Spinal cord (tissue), 10 donors: ENCODE results near the gene DBNDD2. TPM values are rescaled to one million over a fixed set of nuclear protein-coding genes. Genes with fewer than 3 reads are reported as not detected.

Source experiments
- DNase-seq, 6 donors: peaks; one replicate each; pipeline versions ENCODE4 v3.0.0 to v3.0.0-alpha.2; 2013 to 2015; ENCODE audit warnings: low spot score in 6 of 6, low read depth in 4 of 6
- H3K27ac ChIP-seq: one replicate; pipeline ENCODE4 v1.5.1; 2013; ENCODE audit warnings: low read depth, low read length, control low read depth
- H3K27me3 ChIP-seq: one replicate; pipeline ENCODE4 v1.6.1; 2013; ENCODE audit warnings: low read length; ENCODE audit not compliant: control insufficient read depth, insufficient read depth
- H3K36me3 ChIP-seq: one replicate; pipeline ENCODE4 v1.6.1; 2013; ENCODE audit warnings: low read length; ENCODE audit not compliant: control insufficient read depth, insufficient read depth
- H3K4me1 ChIP-seq: one replicate; pipeline ENCODE4 v1.6.1; 2013; ENCODE audit warnings: low read length; ENCODE audit not compliant: control insufficient read depth, insufficient read depth
- H3K4me3 ChIP-seq: one replicate; pipeline ENCODE4 v1.5.1; 2013; ENCODE audit warnings: low read depth, low read length, control low read depth
- H3K9me3 ChIP-seq: one replicate; pipeline ENCODE4 v1.6.1; 2013; ENCODE audit warnings: low read length; ENCODE audit not compliant: control insufficient read depth, insufficient read depth
- WGBS: methylation state at CpG from one replicate; pipeline ENCODE4 v1.1.5; 2013; ENCODE audit warnings: missing lambda C conversion rate; ENCODE audit not compliant: insufficient coverage; 5-methylcytosine and 5-hydroxymethylcytosine counted together
- polyA plus RNA-seq, 2 donors: library from polyadenylated mRNA; unstranded; fragments of 120-200 nt; gene quantifications; one replicate each; pipeline ENCODE4 v1.2.1, GENCODE V29; 2013; ENCODE audit not compliant: insufficient read length in 2 of 2
- total RNA-seq, 2 donors: library from RNA; depleted of rRNA in 1 of 2; stranded (reverse); fragments of 120-200 nt in 1 of 2; fragments of >200 nt in 1 of 2; gene quantifications; one replicate each; pipeline versions ENCODE4 v1.2.3 to v1.2.4, GENCODE V29; 2013 to 2014
- donor health status: healthy.

DBNDD2 gene
- total and polyA plus RNA-seq, 4 donors, result 22.7 to 69.3 (median 50.1) TPM

GRCh38 chr20:45366192-45366591, 41.9 kb upstream of the DBNDD2 start:
- no CpG with 5 or more reads among the region's 1 CpG for WGBS
- H3K4me1 ChIP-seq, result peaks cover 14% of the 10 kb centered on the region

GRCh38 chr20:45366631-45367030, 41.5 kb upstream of the DBNDD2 start:
- no peaks in the 10 kb centered on the region for H3K27me3 ChIP-seq
- no peak for DNase-seq
- H3K27ac ChIP-seq, result no peak overlapping the region
- H3K4me1 ChIP-seq, result peaks cover 14% of the 10 kb centered on the region
- no peaks in the 10 kb centered on the region for H3K9me3 ChIP-seq
- H3K4me3 ChIP-seq, result no peak overlapping the region
- peaks cover 32% of the 10 kb centered on the region for H3K36me3 ChIP-seq
- WGBS, result 91% methylated on average over 11 of the region's 11 CpGs

More at GRCh38 chr20:45366192-45366591, 41.9 kb upstream of the DBNDD2 start:
- H3K36me3 ChIP-seq, result peaks cover 32% of the 10 kb centered on the region
- H3K27me3 ChIP-seq, result no peaks in the 10 kb centered on the region
- DNase-seq, result no peak
- H3K9me3 ChIP-seq, result no peaks in the 10 kb centered on the region
- H3K4me3 ChIP-seq, result no peak overlapping the region
- no peak overlapping the region for H3K27ac ChIP-seq

DNA sequence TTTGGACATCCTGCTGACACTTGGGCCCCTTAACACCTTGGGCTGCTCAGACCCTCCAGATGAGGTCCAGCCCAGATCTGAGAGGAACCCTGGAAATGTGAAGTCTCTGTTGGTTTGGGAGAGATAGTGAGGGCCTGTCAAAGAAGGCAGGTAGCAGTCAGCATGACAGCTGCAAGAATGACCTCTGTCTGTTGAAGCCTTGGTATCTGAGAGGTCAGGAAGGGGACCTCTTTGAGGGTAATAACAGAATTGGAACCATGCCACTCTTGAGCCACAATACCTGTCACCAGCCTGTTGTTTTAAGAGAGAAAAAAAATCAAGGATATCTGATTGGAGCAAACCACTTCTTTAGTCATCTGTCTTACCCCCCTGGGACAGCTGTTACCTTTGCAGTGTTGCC, 41.0 kb upstream of the DBNDD2 start:
- Histone ChIP-seq H3K4me3 (no peak overlapping the region), H3K27ac (no peak overlapping the region), H3K27me3 (no peaks in the 10 kb centered on the region), H3K9me3 (no peaks in the 10 kb centered on the region), H3K4me1 (peaks cover 15% of the 10 kb centered on the region), H3K36me3 (peaks cover 34% of the 10 kb centered on the region)
- DNase-seq, result no peak

DNA sequence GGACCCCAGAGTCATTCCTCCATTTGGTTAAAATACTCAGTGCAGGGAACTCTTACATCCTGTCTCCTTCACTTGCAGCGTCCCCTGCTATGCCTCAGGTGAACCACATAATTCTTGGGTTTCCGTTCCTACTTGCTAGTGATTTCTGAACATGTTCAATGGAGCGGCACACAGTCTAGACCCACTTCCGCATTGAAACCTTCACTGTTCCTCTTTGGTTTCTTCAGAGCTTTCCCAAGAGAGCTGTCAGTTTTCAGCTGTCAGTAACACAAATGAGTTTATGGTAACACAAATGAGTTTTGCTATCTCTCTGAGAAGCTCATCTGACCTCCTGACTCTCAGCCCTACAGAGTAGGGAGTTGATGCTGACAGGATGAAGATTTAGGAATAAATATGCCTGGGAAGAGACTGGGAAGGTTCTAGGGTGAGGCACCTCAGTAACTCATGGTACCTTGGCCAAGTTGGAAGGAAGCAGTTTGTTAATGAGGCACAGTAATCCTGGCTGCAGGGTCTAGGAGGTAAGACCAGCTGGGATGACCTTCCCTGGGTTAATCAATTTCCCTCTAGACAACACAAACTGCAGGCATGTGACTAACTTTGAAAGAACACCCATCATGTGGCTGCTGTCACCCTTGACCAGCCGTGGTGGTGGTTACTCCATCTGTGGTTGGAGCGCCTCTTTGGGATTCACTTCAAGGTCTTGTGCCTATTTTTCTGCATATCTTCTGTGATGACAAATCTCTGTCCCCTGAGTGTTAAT, 39.7 kb upstream of the DBNDD2 start:
- H3K9me3 ChIP-seq, result no peaks in the 10 kb centered on the region
- WGBS, result 86% methylated on average over 5 of the region's 6 CpGs
- peaks cover 23% of the 10 kb centered on the region for H3K4me1 ChIP-seq
- no peak overlapping the region for H3K27ac ChIP-seq
- peaks cover 36% of the 10 kb centered on the region for H3K36me3 ChIP-seq
- H3K4me3 ChIP-seq, result no peak overlapping the region
- H3K27me3 ChIP-seq, result no peaks in the 10 kb centered on the region
- no peak for DNase-seq

DNA sequence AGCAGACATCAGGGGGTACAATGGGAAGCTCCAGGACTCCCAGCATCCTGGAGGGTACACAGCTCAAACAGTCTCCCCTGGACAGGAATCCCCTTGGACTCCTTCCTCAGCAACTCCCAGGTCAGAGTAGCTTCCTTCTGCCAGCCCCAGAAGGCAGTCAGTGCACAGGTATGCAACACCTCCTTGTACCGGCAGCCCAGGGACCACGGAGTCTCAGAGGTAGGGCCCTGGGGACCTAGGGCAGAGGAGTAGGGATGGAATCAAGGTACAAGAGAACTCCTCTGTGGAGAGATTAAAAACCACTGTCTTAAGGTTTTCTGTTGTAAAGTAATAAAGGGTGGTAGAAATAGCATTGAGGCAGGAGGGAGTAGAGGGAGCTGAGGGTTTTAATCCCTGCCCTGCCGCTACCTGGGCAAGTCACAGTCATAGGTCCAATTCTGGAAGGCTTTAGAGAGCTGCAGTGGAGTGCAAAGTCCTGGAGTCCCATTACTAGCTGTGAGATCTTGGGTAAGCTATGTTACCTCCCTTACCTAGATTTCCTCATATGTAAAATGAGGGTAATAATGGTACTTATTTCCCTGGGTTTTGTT, 37.4 kb upstream of the DBNDD2 start:
- peaks cover 21% of the 10 kb centered on the region for H3K4me1 ChIP-seq
- peaks cover 39% of the 10 kb centered on the region for H3K36me3 ChIP-seq
- 86% methylated on average over 2 of the region's 3 CpGs for WGBS
- H3K9me3 ChIP-seq, result no peaks in the 10 kb centered on the region
- no peak overlapping the region for H3K27ac ChIP-seq
- no peak for DNase-seq
- H3K27me3 ChIP-seq, result no peaks in the 10 kb centered on the region
- no peak overlapping the region for H3K4me3 ChIP-seq

DNA sequence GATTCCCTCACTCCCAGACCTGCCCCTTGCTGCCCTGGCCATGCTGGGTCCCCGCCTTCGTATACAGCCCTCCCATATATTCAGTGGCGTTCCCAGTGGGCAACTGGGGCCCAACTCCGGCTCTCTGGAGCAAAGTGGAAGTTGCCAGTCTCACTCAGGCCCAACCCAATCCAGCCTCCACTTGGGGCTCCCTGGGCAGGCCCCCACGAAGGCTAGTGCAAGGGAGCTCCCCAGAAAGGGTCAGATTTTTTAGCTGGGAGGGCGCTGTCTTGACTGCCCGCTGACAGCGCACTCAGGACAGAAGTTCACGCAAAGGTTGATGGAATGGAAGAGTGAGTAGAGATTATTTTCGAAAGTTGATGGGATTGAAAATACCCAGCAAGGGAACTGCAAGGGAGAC, 35.8 kb upstream of the DBNDD2 start:
- no peaks in the 10 kb centered on the region for H3K9me3 ChIP-seq
- WGBS, result 76% methylated on average over 10 of the region's 10 CpGs
- no peak overlapping the region for H3K27ac ChIP-seq
- DNase-seq, result no peak
- H3K27me3 ChIP-seq, result no peaks in the 10 kb centered on the region
- H3K4me1 ChIP-seq, result peaks cover 21% of the 10 kb centered on the region
- no peak overlapping the region for H3K4me3 ChIP-seq
- H3K36me3 ChIP-seq, result peaks cover 29% of the 10 kb centered on the region

GRCh38 chr20:45372646-45373352, 35.3 kb upstream of the DBNDD2 start:
- Histone ChIP-seq H3K9me3 (no peaks in the 10 kb centered on the region), H3K4me1 (peaks cover 21% of the 10 kb centered on the region), H3K4me3 (peak overlapping the region; percentile 53), H3K27ac (peak overlapping the region; percentile 7), H3K27me3 (no peaks in the 10 kb centered on the region), H3K36me3 (peaks cover 27% of the 10 kb centered on the region)
- WGBS, result 25% methylated on average over 25 of the region's 30 CpGs
- DNase-seq, result peak in 2 of 6 donors; percentile 7 to 31

GRCh38 chr20:45373353-45374100, 34.6 kb upstream of the DBNDD2 start:
- WGBS, result 19% methylated on average over 21 of the region's 38 CpGs
- H3K27ac ChIP-seq, result peak overlapping the region; percentile 7
- peak overlapping the region; percentile 53 for H3K4me3 ChIP-seq

GRCh38 chr20:45374101-45374467, 34.0 kb upstream of the DBNDD2 start:
- Histone ChIP-seq H3K27ac (no peak overlapping the region), H3K27me3 (no peaks in the 10 kb centered on the region), H3K4me3 (peak overlapping the region; percentile 53), H3K4me1 (peaks cover 21% of the 10 kb centered on the region), H3K9me3 (no peaks in the 10 kb centered on the region), H3K36me3 (peaks cover 23% of the 10 kb centered on the region)
- no peak for DNase-seq
- 58% methylated on average over 9 of the region's 9 CpGs for WGBS

More at GRCh38 chr20:45373353-45374100, 34.6 kb upstream of the DBNDD2 start:
- peaks cover 21% of the 10 kb centered on the region for H3K4me1 ChIP-seq
- no peaks in the 10 kb centered on the region for H3K27me3 ChIP-seq
- peak in 5 of 6 donors; percentile 35 to 91 (median 54) for DNase-seq
- peaks cover 23% of the 10 kb centered on the region for H3K36me3 ChIP-seq
- H3K9me3 ChIP-seq, result no peaks in the 10 kb centered on the region
